HL-60 (cell line): ENCODE data around the gene RESF1.

Experiments
- POLR2AphosphoS5 ChIP-seq: IDR thresholded peaks from 2 replicates; pipeline ENCODE4 v1.6.1; 2012; ENCODE audit warnings: low read depth
- SPI1 ChIP-seq: IDR thresholded peaks from 2 replicates; pipeline ENCODE4 v1.6.1; 2012; ENCODE audit warnings: low read depth, mild to moderate bottlenecking, borderline replicate concordance
- TF ChIP-seq, protein P1 (sequence below): IDR thresholded peaks from one replicate; pipeline ENCODE4 v1.5.1; 2011; ENCODE audit warnings: low read length, control low read depth, inconsistent platforms; ENCODE audit not compliant: insufficient read depth

DNA sequence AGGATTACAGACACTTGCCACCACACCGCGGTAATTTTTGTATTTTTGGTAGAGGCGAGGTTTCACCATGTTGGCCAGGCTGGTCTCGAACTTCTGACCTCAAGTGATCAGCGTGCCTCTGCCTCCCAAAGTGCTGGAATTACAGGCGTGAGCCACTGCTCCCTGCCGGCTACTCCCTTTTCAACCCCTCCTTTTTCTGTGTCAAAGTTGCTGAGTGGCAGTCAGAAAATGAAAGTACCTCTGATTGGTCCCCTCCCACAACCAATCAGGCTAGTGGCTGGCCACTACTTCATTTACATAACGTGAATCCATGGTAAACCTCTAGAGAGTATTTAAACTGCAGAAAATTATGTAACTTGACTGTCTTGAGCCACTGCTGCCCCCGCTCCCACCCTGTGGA lies 5.9 kb downstream of the RESF1 start:
- TF ChIP-seq, protein P1, sequence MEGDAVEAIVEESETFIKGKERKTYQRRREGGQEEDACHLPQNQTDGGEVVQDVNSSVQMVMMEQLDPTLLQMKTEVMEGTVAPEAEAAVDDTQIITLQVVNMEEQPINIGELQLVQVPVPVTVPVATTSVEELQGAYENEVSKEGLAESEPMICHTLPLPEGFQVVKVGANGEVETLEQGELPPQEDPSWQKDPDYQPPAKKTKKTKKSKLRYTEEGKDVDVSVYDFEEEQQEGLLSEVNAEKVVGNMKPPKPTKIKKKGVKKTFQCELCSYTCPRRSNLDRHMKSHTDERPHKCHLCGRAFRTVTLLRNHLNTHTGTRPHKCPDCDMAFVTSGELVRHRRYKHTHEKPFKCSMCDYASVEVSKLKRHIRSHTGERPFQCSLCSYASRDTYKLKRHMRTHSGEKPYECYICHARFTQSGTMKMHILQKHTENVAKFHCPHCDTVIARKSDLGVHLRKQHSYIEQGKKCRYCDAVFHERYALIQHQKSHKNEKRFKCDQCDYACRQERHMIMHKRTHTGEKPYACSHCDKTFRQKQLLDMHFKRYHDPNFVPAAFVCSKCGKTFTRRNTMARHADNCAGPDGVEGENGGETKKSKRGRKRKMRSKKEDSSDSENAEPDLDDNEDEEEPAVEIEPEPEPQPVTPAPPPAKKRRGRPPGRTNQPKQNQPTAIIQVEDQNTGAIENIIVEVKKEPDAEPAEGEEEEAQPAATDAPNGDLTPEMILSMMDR, result no peak
- TF ChIP-seq SPI1 (no peak), POLR2AphosphoS5 (no peak)
